Sigmoid colon (tissue), 7 donors: Measurements from ENCODE around the gene ZNF774. TPM values are rescaled to one million over a fixed set of nuclear protein-coding genes. Genes with fewer than 3 reads are reported as not detected.

Experiments used
- DNase-seq: peaks from one replicate; pipeline ENCODE4 v3.0.0-alpha.2; 2019
- H3K27ac ChIP-seq, 4 donors: fragments of 200-600 bp; sonication (generic); one replicate each; pipeline ENCODE4 v1.5.1; 2016 to 2019; ENCODE audit warnings: mild to moderate bottlenecking in 1 of 4
- H3K27me3 ChIP-seq, 3 donors: fragments of 200-600 bp; sonication (generic); one replicate each; pipeline ENCODE4 v1.5.1; 2019; ENCODE audit warnings: mild to moderate bottlenecking in 1 of 3
- H3K36me3 ChIP-seq, 4 donors: fragments of 200-600 bp; sonication (generic); one replicate each; pipeline ENCODE4 v1.5.1; 2016 to 2019
- H3K4me1 ChIP-seq, 4 donors: fragments of 200-600 bp; sonication (generic); one replicate each; pipeline ENCODE4 v1.5.1; 2017 to 2019
- H3K4me3 ChIP-seq, 4 donors: fragments of 200-600 bp; sonication (generic); one replicate each; pipeline ENCODE4 v1.5.1; 2017 to 2019; ENCODE audit warnings: mild to moderate bottlenecking in 2 of 4, moderate library complexity in 1 of 4
- H3K9me3 ChIP-seq, 4 donors: fragments of 200-600 bp in 3 of 4; sonication (generic) in 3 of 4; one replicate each; pipeline versions ENCODE4 v1.5.1 to v1.6.1; 2013 to 2019
- CTCF ChIP-seq, 4 experiments: fragments of 450-650 bp in 3 of 4; fragments of 200-600 bp in 1 of 4; IDR thresholded peaks; one replicate each; pipeline ENCODE4 v1.5.1; 2016 to 2019; ENCODE audit warnings: antibody characterized with exemption in 4 of 4, mild to moderate bottlenecking in 3 of 4, moderate library complexity in 2 of 4
- EP300 ChIP-seq, 4 donors: sonication (generic); formaldehyde crosslinking; IDR thresholded peaks; one replicate each; pipeline ENCODE4 v1.6.1; 2017; ENCODE audit warnings: antibody characterized with exemption in 4 of 4
- POLR2A ChIP-seq, 2 donors: fragments of 450-650 bp; IDR thresholded peaks; one replicate each; pipeline ENCODE4 v1.6.1; 2016; ENCODE audit warnings: antibody characterized with exemption in 2 of 2, mild to moderate bottlenecking in 2 of 2, moderate library complexity in 2 of 2
- POLR2AphosphoS5 ChIP-seq, 4 donors: sonication (generic); formaldehyde crosslinking; IDR thresholded peaks; one replicate each; pipeline ENCODE4 v1.6.1; 2017; ENCODE audit warnings: antibody characterized with exemption in 4 of 4
- WGBS, 2 donors: extraction: QIAGEN DNeasy Blood & Tissue Kit; methylation state at CpG; one replicate each; pipeline ENCODE4 v1.1.7; 2013; 5-methylcytosine and 5-hydroxymethylcytosine counted together
- intact Hi-C: fragments of 100-400 bp; cut with DNase I; formaldehyde crosslinking; loops from one replicate; pipeline ENCODE4 v1.15.1; 2023
- polyA plus RNA-seq, 3 donors: library from polyadenylated mRNA; stranded (reverse); fragments of 200-250 nt; gene quantifications; one replicate each; pipeline ENCODE4 v1.2.3, GENCODE V29; 2013
- total RNA-seq, 4 donors: library from RNA; depleted of rRNA; stranded (reverse); fragments of >200 nt; gene quantifications; one replicate each; pipeline ENCODE4 v1.1.0, GENCODE V29; 2016
- donor health status: healthy with polysubstance abuse.
- donor health status: Bipolar disorder and iron deficiency.
- donor health status: healthy.

The ZNF774 gene
- total and polyA plus RNA-seq, 7 donors, result 1.4 to 4.3 (median 2.3) TPM

DNA sequence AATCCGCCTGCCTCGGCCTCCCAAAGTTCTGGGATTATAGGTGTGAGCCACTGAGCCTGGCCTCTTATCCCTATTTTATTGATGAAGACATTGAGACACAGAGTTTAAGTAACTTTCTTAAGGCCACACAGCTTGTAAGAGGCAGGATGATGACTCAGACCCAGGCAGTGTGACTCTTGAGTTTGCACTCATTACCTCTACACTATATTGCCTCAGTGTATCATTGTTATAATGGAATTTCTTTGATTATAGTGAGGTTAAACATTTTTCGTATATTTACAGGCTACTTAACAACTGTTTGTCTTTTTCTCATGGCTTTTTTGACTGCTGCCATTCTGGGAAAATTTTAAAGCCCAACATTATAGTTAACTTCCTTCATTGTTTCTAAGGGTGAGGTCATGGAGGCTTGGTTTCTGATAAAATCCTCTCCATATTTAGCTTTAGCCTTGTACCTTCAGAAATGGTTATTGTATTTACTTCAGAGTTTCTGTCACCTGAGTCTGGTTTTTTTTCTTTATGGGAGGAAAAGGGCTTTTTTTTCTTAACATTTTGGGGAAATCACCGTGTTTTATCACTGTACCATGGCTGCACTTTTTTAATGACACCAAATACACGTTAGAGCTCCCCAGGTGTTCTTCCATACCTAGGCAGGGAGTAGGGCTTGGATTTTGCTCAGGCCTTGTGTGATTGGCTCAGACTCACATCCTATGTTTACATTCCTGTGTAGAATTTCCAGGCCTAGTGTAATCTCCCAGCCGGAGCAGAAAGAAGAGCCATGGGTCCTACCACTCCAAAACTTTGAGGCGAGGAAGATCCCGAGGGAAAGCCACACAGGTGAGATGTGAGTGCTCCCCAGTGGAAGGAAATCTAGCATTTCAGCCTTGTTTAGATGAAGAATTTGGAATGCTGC is 6.3 kb downstream of the ZNF774 start:
- no peaks in the 10 kb centered on the region for H3K36me3 ChIP-seq
- no peaks in the 10 kb centered on the region for H3K27me3 ChIP-seq
- peaks cover 0 to 34% (median 19%) of the 10 kb centered on the region in 4 donors for H3K4me1 ChIP-seq
- no peak for DNase-seq
- no peak overlapping the region for H3K4me3 ChIP-seq
- H3K27ac ChIP-seq, result no peak overlapping the region
- intact Hi-C loops, result no loop called here
- no peak for TF ChIP-seq POLR2AphosphoS5 (IDR thresholded peaks at IDR 0.05)
- no peak for TF ChIP-seq POLR2A (IDR thresholded peaks at IDR 0.05)
- TF ChIP-seq CTCF (IDR thresholded peaks at IDR 0.05), result no peak
- no peak for TF ChIP-seq EP300 (IDR thresholded peaks at IDR 0.05)
- no peaks in the 10 kb centered on the region for H3K9me3 ChIP-seq
- 14 to 64% methylated on average over 8 of the region's 8 CpGs for WGBS, 2 donors

DNA sequence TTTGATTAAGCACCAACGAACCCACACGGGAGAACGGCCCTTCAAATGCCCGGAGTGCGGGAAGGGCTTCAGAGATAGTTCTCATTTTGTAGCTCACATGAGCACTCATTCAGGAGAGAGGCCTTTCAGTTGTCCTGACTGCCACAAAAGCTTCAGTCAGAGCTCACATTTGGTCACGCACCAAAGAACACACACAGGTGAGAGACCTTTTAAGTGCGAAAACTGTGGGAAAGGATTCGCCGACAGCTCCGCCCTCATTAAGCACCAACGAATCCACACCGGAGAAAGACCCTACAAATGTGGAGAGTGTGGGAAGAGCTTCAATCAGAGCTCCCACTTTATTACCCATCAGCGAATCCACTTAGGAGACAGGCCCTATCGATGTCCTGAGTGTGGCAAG is 8.7 kb downstream of the ZNF774 start:
- DNase-seq, result no peak
- peaks cover 0 to 47% (median 27%) of the 10 kb centered on the region in 4 donors for H3K4me1 ChIP-seq
- intact Hi-C loops, result loop anchor here (5.0 kb wide), 1 partner anchor 43 kb away; no protein-coding TSS in a partner anchor
- no peaks in the 10 kb centered on the region for H3K9me3 ChIP-seq
- peak overlapping the region in 1 of 4 donors; percentile 85 for H3K27ac ChIP-seq
- H3K27me3 ChIP-seq, result no peaks in the 10 kb centered on the region
- 92 to 95% methylated on average over 14 of the region's 14 CpGs for WGBS, 2 donors
- no peaks in the 10 kb centered on the region for H3K36me3 ChIP-seq
- no peak for TF ChIP-seq EP300 (IDR thresholded peaks at IDR 0.05)
- no peak for TF ChIP-seq POLR2AphosphoS5 (IDR thresholded peaks at IDR 0.05)
- TF ChIP-seq POLR2A (IDR thresholded peaks at IDR 0.05), result no peak
- TF ChIP-seq CTCF (IDR thresholded peaks at IDR 0.05), result no peak
- no peak overlapping the region for H3K4me3 ChIP-seq

GRCh38 chr15:90362936-90363212 is 10.8 kb downstream of the ZNF774 start:
- 58 to 59% methylated on average over 2 of the region's 2 CpGs for WGBS, 2 donors
- no peaks in the 10 kb centered on the region for H3K27me3 ChIP-seq
- no peaks in the 10 kb centered on the region for H3K36me3 ChIP-seq
- no peaks in the 10 kb centered on the region for H3K9me3 ChIP-seq
- H3K4me3 ChIP-seq, result no peak overlapping the region
- TF ChIP-seq POLR2A (IDR thresholded peaks at IDR 0.05), result no peak
- TF ChIP-seq CTCF (IDR thresholded peaks at IDR 0.05), result no peak
- peak; percentile 10 to 79 (median 67) for TF ChIP-seq POLR2AphosphoS5 (IDR thresholded peaks at IDR 0.05)
- TF ChIP-seq EP300 (IDR thresholded peaks at IDR 0.05), result peak in 2 of 4 donors; percentile 5 to 19
- H3K4me1 ChIP-seq, result peaks cover 0 to 58% (median 37%) of the 10 kb centered on the region in 4 donors
- intact Hi-C loops, result loop anchor here (1.0 to 5.0 kb wide), 3 partner anchors 26 to 119 kb away; partner anchors contain the start of gene IQGAP1
- DNase-seq, result peak; percentile 79
- peak overlapping the region; percentile 80 to 85 (median 83) for H3K27ac ChIP-seq

- 83 to 87% methylated on average over 4 of the region's 4 CpGs for WGBS, 2 donors
- H3K27ac ChIP-seq, result peak overlapping the region; percentile 30 to 85 (median 82)
- TF ChIP-seq POLR2AphosphoS5 (IDR thresholded peaks at IDR 0.05), result no peak
- TF ChIP-seq POLR2A (IDR thresholded peaks at IDR 0.05), result no peak
- TF ChIP-seq CTCF (IDR thresholded peaks at IDR 0.05), result no peak
- TF ChIP-seq EP300 (IDR thresholded peaks at IDR 0.05), result no peak
- no peaks in the 10 kb centered on the region for H3K9me3 ChIP-seq
- intact Hi-C loops, result loop anchor here (2.0 to 5.0 kb wide), 2 partner anchors 47 to 55 kb away; no protein-coding TSS in a partner anchor
- no peak for DNase-seq
- H3K4me3 ChIP-seq, result no peak overlapping the region
- H3K4me1 ChIP-seq, result peaks cover 0 to 67% (median 43%) of the 10 kb centered on the region in 4 donors
- H3K27me3 ChIP-seq, result no peaks in the 10 kb centered on the region
- H3K36me3 ChIP-seq, result no peaks in the 10 kb centered on the region
These were observed 12.2 kb downstream of the ZNF774 start for GRCh38 chr15:90364251-90364650.
